CD4-positive, alpha-beta T cell treated with Interleukin-10 for 1 hour (primary cell): ENCODE measurements around the gene ALDH1L1.

Experiments
- DNase-seq: peaks from one replicate; pipeline ENCODE4 v3.0.0-alpha.2; 2020

The ALDH1L1 gene

DNA sequence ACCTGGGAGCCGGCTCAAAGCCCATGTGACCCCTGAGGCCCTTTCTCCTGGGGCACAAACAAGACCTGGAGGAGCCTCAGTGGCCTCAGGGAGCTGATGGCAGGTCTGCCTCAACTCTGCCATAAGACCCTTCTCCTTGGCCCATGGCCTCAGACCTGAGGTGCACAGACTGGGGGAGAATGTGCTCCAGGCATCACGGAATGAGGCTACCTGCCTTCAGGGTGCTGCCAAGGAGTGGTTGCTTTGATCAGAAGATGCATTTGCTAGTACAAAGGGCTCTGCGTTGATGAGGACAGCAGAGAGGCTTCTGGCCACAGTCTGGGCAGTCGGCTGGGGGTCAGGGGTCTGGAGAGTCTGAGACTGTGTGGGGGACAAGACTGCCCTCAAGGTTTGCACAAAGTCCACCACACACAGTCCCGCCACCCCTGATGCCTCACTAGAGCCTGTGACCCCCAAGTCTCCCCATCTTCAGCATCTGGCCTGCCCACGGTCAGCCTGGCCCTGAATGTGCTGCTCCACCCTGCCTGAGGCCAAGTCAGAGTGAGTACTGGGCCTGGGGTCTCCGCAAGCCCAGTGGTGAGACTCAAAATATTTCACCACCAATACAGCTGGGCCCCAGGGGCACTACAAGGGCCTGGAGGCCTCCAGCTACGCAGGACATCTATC lies 26.6 kb downstream of the ALDH1L1 start:
- DNase-seq, result no peak

DNA sequence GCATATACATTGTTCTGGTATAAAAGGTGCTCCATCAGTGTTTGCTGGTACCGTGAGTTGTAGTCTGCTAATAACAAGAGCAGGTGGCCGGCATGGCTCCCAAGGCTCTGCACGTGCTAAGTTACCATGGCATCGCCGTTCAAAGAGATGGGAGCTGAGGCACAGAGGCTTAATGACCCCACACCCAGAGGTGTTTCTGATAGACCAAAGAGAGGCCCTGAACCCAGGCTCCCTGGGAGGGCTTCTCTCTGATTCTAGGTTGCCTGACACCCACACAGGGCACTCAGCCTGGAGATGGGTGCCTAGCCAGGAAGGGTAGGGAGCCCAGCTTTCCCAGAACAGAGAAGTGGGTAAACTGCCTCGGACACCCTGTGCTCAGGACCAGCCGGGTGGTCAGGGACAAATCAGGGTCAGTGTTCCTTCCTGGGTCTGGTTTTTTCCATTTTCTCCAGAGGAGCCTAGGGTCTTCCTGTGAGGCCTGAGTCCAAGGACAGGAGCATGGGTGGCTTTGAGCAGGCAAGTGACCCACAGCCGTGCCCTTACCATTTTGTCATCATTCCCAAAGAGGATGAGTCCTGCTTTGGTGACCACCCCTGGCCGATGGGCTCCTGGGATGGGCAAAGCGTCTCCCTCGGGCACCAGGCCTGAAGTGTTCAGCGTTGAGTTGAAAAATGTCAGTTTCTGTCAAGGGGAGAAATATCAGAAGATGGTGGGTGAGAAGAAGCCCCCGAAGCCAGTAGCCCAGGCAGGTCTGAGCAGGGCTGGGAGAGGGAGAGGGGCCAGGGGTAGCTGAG lies 27.3 kb downstream of the ALDH1L1 start:
- no peak for DNase-seq

DNA sequence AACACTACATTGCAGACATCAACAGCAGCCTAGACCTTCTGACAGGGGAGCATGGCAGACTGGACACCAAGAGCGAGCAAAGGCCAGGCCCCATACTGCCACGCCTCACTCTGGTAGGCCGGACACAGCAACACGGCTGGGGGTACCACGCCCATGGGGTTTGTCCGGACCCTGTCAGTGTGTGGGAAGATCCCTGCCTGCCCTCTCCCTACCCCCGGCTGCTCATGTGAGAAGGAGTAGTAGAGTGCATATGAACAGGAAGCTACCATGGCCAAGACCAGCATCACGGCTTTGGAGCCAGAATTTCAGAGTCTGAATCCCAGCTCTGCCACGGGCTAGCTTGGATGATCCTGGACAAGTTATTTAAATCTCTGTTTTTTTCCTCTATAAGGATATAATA lies 27.9 kb downstream of the ALDH1L1 start:
- no peak for DNase-seq

DNA sequence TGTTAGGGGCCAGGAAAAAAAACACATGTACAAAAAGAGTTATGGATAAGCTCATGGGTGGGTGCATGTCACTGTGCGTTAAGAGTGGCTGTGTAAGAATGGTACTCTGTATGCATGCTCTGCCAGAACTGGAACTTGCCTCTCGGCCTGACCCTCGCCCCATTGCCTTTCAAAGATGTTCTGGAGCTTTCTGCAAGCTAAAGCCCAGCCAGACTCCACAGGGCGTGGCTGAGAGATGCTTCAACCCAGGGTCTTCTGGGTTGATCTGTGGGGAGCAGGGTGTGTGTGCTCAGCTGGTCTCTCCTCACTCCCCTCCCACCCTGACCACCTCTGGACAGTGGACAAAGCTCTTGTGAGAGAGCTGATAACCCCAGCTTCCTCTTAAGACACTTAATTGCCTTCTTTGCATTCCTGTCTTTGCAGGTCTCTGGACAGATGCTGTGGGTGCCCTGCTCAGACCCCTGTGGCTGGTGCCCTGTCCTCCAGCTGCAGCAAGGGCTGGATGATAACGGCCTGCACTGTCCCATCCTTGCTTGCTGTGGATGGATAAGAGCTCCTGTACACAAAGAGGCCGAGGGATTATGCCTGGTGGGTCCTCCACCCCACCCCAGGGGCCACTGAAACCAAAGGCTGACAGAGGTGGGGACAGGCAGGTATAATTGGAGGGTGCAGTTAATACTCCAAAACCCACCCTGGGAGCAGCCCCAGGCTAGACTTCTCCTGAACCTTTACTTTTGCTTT lies 28.7 kb downstream of the ALDH1L1 start:
- DNase-seq, result no peak

DNA sequence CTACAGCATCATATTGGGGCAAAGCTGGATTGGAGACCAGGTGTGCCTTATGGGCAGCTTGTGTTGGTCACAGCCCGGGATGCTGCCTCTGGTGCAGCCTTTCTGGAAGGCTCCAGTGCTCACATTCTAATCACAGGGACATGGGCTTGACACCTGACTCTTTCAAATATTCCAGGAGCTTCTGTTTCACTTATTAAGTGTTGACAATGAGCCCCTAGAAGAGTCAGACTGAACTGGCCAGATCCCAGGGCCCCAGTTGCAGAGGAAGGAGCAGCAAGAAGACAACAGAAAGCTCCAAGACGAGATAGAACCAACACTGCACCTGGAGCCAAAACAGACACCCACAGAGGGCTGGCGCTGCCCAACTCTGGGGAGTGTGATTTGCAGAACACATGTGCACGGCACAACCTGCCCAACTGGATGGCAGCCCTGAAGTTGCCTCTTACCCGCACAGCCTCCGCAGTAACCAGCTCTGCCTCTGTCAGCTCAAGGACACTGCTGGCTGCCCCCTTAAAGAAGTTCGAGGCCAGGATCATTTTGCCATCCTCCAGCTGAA lies 30.3 kb downstream of the ALDH1L1 start:
- no peak for DNase-seq

DNA sequence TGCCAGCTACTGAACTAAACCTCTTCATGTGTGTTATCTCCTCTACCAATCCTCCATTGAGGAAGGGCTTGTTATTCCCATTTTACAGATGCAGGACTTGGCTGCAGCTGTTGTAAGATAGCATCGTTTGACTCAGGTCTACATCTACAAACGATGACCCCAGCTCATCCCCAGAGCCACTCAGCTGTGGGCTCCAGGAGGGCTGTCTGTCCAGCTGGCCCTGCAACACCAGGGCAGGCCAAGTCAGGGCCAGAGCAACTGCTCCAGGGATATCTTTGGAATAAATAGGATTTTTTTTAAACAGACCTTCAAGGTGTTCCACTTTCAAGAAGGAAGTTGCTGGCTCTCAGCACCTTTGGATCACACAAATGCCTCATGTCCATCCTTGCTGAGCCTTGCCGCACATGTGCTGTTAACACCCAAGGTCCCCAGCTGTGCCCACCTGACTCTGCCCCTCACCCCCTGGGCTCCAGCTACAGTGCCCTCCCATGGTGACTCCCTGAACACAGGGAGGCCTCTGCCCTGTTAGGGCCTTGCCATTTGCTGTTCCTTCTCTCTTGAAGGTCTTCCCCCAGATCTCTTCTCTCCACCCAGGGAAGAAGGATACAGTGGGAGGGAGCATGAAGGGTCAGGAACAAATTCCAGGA lies 31.0 kb downstream of the ALDH1L1 start:
- no peak for DNase-seq

DNA sequence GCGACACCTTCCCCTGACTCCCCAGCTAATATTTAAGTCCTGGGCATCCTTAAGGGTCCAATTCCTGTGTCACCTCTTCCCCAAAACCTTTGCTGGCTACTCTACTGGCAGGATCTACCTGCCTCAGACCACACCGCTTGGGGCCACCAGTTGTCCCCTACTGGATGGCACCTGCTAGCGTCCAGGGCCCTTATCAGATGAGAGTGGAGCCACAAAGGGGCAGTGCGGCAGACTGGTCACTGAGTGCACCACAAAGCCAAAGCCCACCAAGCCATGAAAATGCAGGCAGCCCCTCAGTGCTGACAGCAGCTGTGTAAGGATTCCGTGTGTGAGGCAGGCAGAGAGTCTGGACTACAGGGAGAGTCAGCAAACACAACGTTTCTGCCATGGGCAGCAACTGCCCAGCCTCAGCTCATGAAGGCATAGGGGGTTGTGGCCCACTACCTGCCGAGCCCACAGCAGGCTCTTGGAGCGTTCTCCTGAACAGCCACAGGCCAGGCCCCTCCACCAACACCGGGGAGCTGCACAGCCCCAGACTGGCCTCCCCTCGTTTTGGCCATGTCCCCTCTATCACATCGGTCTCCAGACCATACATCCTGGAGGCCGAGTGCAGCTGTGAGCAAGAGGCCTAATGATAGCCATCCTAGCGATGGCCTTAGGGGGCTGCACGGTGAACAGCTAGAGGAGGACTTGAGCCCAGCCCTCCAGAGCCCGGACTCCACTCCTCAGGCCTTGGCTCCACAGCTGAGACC lies 32.3 kb downstream of the ALDH1L1 start:
- no peak for DNase-seq

DNA sequence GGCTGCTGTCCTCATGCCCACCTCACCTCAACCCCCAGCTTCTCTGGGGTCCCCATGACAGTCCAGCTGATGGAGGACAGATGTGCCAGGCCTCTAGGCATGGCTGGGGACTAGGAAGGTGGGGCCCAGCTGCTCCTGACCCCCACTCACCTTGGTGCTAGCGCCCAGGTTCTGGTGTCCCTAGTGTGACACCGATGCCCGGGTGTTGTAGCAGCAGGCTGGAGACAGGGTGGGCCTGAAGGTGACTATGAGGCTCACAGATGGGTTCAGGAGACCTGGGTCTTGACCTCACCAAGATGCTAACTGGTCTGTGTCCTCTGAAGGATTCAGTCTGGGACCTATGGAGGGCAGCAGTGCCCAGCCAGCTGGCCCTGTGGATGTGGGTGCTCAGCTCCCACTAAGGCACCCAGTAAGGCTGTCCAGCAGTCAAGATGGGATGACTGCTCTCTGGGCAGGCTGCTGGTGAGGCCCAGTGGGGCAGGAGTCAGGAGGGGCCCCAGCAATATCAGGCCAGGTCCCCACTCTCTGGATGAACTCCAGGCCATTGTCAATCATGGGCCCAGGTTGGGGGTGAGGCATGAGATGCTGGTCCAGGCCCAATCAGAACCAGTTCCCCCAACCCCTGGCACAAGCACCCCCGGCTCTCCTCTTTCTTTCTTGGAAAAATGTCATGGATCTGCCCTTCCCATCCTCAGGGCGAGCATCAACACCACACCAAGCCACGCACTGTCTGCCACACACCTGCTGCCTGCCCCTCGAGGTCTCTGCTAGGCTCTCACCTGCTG lies 33.0 kb downstream of the ALDH1L1 start:
- no peak for DNase-seq

DNA sequence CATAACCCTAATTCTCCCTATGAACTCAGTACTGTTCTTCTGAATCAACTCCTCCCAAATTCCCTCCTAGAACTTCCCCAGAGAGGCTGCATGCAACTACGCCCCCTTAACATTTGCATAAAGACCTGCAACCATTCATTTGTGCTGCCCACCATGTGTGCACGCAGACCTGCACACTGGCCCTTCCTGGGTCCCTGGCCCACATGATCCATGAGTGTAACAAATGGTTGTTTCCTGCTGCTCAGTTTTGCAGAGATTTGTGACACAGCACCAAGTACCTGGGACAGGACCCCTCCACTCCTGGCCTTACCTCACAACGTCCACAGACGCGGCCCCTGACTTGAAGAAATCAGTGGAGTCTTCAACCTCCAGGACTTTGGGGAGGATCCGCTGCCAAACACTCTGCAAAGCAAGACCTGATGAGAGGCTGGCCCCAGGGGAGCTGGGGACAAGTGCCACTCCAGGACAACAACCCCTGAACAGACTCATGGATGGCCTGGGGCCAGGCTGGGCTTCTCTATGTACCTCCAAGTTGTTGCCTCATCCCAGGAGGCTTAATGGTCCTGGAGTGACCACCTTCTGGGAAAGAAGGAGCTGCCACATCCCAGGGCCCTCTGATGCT lies 33.8 kb downstream of the ALDH1L1 start:
- no peak for DNase-seq

DNA sequence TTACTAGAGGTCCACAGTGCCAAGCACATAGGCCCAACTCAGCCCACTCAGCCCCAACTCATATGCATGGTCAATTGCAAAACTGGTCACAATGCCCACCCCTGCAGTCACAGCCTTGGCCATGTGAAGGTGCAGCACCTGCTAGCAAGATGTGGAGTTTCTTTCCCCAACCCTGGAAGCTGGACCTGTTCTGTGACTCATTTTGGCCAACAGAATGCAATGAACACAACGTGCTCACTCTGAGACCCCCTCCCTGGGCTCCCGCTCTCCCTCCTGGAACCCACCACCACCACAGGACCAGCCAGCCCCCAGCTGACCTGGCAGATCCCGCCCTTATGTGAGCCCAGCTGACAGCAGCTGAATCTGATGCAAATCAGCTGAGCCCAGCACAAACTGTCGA lies 34.4 kb downstream of the ALDH1L1 start:
- DNase-seq, result no peak

DNA sequence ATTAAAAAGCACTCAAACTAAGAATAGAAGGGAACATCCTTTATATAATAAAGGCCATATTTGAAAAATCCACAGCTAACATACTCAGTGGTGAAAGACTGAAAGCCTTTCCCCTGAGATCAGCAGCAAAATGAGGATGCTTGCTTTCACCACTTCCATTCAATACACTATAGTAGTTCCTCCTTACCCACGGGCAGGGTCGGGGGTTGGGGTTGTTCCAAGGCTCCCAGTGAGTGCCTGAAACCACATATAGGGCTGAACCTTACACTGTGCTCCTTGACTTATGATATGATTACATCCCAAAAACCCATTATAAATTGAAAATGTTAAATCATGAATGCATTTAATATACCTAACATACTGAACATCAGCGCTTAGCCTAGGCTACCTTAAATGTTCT lies 37.7 kb downstream of the ALDH1L1 start:
- DNase-seq, result no peak

DNA sequence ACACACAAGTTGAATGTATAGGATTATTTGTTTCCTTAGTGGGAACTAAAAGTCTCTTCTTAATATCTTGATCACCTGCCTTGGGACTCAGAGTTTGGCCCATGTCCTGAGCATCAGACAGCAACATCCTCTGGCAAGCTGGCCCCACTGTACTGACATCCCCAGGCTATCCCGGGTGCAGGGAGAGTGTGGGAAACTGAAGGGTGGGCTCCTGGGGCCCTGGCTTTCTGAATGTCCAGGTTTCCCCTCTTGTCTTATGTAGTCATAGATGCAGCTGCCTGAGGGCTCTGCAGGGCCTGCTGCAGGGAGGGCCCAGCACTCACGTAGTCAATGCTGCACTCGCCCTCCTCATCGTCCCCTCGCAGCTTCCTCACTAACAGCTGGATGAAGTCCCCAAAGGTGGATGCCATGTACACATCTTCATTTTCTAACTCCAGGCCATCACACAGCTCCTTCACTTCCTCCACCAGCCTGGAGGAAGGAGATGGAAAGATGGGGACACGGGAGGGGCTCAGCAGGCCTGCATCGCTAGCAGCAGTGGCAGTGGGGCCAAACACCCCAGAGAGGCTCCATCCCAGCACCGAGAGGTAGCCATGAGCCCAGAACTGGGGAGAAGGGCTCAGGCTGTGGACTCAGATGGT lies 42.8 kb downstream of the ALDH1L1 start:
- no peak for DNase-seq

DNA sequence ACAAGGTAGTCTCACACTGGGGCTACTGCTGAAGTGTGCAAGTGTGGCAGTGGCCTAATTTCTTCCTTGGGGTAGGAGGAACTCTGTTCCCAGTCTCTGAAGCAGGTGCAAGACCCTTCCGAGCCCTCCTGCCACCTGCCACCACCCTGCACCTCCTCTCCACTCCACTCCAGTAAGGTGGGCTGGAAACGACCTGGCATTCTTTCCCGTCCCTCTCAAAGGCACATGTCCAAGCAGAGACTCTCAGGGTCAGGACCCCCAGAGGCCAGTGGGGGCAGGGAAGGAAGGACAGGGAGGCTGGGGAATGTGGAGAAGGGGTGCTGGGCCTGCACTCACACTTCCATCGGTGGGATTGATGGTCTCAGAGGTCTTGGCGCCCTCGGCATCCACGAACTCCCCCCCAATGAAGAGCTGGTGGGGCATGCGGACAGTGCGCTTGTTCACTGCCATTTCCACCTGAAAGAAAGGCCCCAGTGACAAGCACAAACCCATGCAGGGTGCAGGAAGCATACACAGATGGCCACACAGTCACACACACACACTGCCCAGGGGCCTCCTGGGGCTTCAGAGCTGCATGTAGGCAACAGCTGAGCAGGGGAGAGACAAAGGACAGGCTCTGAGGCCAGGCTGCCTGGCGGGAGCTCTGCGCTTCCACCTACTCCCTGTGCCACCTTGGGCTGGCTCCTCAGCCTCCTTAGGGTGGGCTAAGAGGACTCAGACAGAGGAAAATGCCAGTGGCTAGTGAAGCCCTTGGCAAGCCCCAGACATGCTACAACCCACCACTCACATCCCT lies 43.8 kb downstream of the ALDH1L1 start:
- DNase-seq, result no peak

DNA sequence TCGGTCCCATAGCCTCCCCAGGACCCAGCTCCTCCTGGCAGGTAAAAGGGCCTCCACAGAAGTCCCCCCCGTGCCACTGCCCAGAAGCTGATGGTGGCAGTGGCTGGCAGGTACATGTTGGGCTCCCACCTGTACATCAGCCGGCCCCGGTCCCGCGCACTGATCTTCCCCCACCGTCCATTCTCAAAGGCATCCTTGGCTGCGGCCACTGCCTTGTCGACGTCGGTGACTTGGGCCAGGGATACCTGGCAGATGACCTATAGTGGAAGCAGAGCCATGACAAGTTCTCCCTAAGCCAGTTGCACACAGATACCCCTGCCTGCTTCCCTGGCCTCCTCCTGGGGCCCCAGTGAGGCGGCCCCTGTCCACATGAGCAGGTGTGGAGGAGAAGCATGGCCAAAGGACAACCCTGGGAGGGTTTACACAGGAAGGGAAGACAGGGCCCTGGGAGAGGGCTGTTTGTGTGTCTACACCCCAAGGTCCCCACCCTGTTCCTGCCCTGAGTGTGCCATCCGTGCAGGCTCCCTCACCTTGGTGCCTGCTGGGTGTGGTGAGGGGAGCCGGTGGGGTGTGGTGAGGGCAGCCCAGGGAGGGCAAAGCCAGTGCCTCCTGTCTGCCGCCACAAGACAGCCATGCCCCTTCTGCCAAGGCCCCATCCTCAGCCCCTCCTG lies 44.8 kb downstream of the ALDH1L1 start:
- no peak for DNase-seq

DNA sequence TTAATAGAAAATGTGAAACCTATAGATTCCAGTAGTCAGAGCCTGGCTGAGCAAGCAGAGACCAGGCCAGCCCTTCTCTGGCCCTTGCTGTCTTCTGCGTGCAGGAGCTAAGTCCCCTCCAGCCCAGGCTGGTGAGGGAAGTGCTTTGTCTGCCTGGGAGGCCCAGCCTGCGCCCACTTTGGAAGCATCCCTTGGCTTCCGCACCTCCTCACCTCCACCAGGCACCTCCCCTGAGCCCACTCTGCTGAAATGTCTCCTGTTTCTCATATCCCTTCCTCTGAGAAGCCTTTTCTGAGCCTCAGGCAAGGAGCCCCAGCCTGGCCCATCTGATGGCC lies 45.3 kb downstream of the ALDH1L1 start:
- no peak for DNase-seq

DNA sequence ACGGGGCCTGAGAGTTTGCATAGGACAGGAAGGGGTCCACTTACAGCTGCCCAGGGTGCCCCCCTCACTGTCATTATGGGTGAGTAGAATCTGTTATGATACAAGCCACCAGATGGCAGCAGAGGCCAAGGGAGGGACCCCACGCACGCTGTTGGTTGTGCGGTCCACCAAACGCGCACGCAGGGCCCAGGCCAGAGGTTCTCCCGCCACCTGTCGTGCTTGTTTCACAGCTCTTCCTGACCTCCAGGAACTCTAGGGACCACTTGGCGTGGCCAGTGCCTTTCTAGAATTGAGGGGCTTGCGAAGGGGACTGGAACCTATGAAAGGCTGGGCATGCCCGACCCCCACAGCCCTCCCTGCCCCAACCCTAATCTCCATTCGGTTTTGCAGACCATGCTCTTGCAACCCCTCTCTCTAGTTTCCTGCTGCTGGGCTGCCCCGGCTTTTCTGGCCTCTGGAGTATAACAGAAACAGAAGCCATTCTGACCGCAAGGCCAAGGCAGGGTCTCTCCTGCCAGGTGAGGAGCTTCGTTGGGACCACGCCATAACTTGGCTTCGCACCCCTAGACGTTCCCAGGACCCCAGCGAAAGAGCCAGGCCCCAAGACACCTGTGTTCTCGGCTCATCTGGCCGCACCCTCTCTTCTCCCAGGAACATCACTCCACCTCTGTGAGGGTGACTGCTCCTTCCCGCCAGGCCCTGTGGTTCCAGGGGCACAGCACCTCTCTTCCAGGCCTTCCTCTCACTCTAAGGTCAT lies 46.0 kb downstream of the ALDH1L1 start:
- peak; percentile 42 for DNase-seq

DNA sequence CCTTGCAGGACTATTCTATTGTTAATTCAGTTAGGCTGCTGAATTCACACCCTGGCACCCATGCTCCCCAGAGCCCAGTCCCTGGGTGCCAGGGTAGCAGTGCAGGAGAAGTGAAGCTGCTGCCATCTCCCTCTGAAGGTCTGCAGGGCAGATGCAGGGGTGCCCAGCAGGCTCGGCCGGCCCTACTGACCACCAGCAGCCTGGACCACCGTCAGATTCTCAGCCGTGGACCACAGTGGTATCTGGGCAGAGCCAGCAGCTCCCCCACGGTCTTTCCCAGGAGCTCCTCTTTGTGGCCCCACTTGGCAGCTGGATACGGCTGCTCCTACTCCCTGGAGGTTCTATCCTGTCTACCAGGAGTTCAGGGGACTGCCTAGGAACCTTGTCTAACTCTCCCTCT lies 46.8 kb downstream of the ALDH1L1 start:
- DNase-seq, result no peak

DNA sequence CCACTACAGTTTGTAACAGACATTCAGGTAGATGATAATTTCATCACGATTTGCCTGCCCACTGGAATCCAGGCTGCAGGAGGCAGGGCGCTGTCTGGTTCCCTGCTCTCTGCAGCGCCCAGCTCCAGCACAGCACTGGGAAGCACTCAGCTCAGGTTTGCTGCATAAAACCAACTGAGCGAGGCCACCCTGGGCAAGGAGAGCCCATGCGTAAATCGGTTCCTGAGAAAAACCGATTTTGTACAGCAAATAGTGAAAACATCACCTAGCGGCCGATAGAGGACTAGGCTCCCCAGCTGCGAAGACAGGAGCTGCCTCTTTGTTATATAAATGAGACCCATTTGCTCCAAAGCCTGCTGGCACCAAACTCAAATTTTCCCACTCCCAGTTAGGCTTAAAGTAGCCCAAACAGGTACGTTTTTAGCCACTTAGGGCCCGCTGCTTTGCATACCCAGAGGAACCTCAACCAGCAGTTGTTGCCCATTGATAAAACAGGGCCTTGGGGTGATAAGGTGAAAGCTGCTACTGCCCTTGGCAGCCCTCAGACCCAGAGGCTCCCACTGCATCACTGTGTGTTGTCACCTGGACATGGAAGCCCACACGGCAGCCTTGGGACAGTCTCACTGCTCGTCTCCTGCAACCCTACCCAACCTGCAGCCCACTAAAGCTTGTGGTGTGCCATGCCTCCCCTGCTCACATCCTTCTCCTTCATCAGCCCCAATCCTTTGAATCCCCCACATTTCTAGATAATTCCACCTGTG lies 47.5 kb downstream of the ALDH1L1 start:
- no peak for DNase-seq
